Fibroblast of skin of abdomen (primary cell): ENCODE measurements around the gene SDF2.
"Not testable (repeated sequence)": the region's sequence is repeated elsewhere in the genome, so short reads cannot be mapped to it uniquely, and the experiment has no call there.

ENCODE experiments used
- DNase-seq: peaks from one replicate; pipeline ENCODE4 v3.0.0-alpha.2; 2013

The SDF2 gene

GRCh38 chr17:28684963-28685362 is 23.3 kb upstream of the SDF2 start:
- peak; percentile 38 for DNase-seq

- no peak for DNase-seq
Measured at GRCh38 chr17:28682655-28683054, 20.9 kb upstream of the SDF2 start.

GRCh38 chr17:28675980-28676379 is 14.3 kb upstream of the SDF2 start:
- no peak for DNase-seq

GRCh38 chr17:28675490-28675889 is 13.8 kb upstream of the SDF2 start:
- DNase-seq = peak; percentile 10

GRCh38 chr17:28669918-28670317 is 8.2 kb upstream of the SDF2 start:
- DNase-seq = no peak

- DNase-seq = no peak
Measured at GRCh38 chr17:28667870-28668269, 6.2 kb upstream of the SDF2 start.

GRCh38 chr17:28665994-28666393 is 4.3 kb upstream of the SDF2 start:
- DNase-seq = no peak

GRCh38 chr17:28663723-28664122 is 2.0 kb upstream of the SDF2 start:
- no peak for DNase-seq

GRCh38 chr17:28662527-28662829 is 772 bp upstream of the SDF2 start:
- DNase-seq = no peak

- not testable (repeated sequence) for DNase-seq
Measured at GRCh38 chr17:28659497-28659881, 2.2 kb downstream of the SDF2 start.

- DNase-seq = not testable (repeated sequence)
Measured at GRCh38 chr17:28658766-28659496, 2.8 kb downstream of the SDF2 start.

GRCh38 chr17:28658342-28658741 is 3.4 kb downstream of the SDF2 start:
- DNase-seq = not testable (repeated sequence)

GRCh38 chr17:28657756-28658155 is 4.0 kb downstream of the SDF2 start:
- DNase-seq = no peak

- DNase-seq = no peak
Measured at GRCh38 chr17:28655160-28655559, 6.5 kb downstream of the SDF2 start.

- no peak for DNase-seq
Measured at GRCh38 chr17:28648698-28649097, 13.0 kb downstream of the SDF2 start.

GRCh38 chr17:28646039-28646754 is 15.5 kb downstream of the SDF2 start:
- no peak for DNase-seq

- DNase-seq = no peak
Measured at GRCh38 chr17:28645576-28645939, 16.1 kb downstream of the SDF2 start.

GRCh38 chr17:28644787-28645575 is 16.7 kb downstream of the SDF2 start, which contains the start of gene BLTP2:
TSS of gene BLTP2 (minus strand) at chr17:28645158. CDS start at chr17:28645056, 102 bp downstream.
- DNase-seq = peak; percentile 93

- peak; percentile 27 for DNase-seq
Measured at GRCh38 chr17:28643983-28644786, 17.5 kb downstream of the SDF2 start.

- DNase-seq = no peak
Measured at GRCh38 chr17:28641579-28641978, 20.1 kb downstream of the SDF2 start.

- no peak for DNase-seq
Measured at GRCh38 chr17:28635506-28635905, 26.2 kb downstream of the SDF2 start.

- DNase-seq = no peak
Measured at GRCh38 chr17:28634206-28634865, 27.4 kb downstream of the SDF2 start.
